Neutrophil (primary cell): ENCODE results near the gene MAEA.
"Not testable (repeated sequence)": the region's sequence is repeated elsewhere in the genome, so short reads cannot be mapped to it uniquely, and the experiment has no call there.

Source experiments
- H3K27ac ChIP-seq: fragments of 200-600 bp; sonication (generic); 2 replicates; pipeline ENCODE4 v1.5.1; 2016; ENCODE audit warnings: mild to moderate bottlenecking, moderate library complexity
- H3K27me3 ChIP-seq: fragments of 200-600 bp; sonication (generic); 2 replicates; pipeline ENCODE4 v1.6.0; 2016; ENCODE audit warnings: mild to moderate bottlenecking
- H3K36me3 ChIP-seq: fragments of 200-600 bp; sonication (generic); 2 replicates; pipeline ENCODE4 v1.5.1; 2017
- H3K4me1 ChIP-seq, 2 experiments: fragments of 200-600 bp in 1 of 2; sonication (generic) in 1 of 2; 1 replicate in 1 of 2; 2 replicates in 1 of 2; pipeline versions ENCODE4 v1.5.1 to v1.6.1; 2013 to 2016; ENCODE audit warnings: low read depth in 1 of 2, low read length in 1 of 2, mild to moderate bottlenecking in 1 of 2, moderate library complexity in 1 of 2; ENCODE audit not compliant: control insufficient read depth in 1 of 2, insufficient read depth in 1 of 2
- H3K4me3 ChIP-seq, 2 experiments: fragments of 200-600 bp in 1 of 2; sonication (generic) in 1 of 2; 1 replicate in 1 of 2; 2 replicates in 1 of 2; pipeline ENCODE4 v1.5.1; 2013 to 2016; ENCODE audit warnings: low read depth in 1 of 2, low read length in 1 of 2, mild to moderate bottlenecking in 1 of 2, moderate library complexity in 1 of 2
- H3K9me3 ChIP-seq: fragments of 200-600 bp; sonication (generic); 2 replicates; pipeline ENCODE4 v1.5.1; 2016
- TF ChIP-seq, protein P1 (sequence below): fragments of 200-600 bp; sonication (generic); IDR thresholded peaks from 2 replicates; pipeline ENCODE4 v1.5.1; 2016; ENCODE audit warnings: antibody characterized with exemption

Gene MAEA

DNA sequence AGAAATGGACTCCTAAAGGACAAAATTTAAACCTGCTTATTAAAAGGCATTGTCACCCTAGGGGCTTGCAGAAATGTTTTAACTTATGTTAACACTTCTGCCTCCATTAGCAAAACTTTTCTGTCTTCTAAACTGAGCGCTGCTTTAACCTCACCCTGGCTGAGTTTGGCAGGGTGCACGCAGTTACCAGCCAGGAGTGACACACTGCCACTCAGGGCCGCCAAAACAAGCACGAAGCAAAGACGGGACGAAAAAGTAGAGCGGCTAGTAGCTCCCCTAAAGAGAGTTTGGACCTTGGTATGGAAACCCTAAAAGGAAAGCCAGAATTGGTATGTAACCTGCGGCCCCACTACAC is 33.6 kb downstream of the MAEA start:
- TF ChIP-seq, protein P1, sequence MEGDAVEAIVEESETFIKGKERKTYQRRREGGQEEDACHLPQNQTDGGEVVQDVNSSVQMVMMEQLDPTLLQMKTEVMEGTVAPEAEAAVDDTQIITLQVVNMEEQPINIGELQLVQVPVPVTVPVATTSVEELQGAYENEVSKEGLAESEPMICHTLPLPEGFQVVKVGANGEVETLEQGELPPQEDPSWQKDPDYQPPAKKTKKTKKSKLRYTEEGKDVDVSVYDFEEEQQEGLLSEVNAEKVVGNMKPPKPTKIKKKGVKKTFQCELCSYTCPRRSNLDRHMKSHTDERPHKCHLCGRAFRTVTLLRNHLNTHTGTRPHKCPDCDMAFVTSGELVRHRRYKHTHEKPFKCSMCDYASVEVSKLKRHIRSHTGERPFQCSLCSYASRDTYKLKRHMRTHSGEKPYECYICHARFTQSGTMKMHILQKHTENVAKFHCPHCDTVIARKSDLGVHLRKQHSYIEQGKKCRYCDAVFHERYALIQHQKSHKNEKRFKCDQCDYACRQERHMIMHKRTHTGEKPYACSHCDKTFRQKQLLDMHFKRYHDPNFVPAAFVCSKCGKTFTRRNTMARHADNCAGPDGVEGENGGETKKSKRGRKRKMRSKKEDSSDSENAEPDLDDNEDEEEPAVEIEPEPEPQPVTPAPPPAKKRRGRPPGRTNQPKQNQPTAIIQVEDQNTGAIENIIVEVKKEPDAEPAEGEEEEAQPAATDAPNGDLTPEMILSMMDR, result no peak
- no peak overlapping the region for H3K4me3 ChIP-seq
- H3K36me3 ChIP-seq, result peaks cover 75% of the 10 kb centered on the region
- H3K27me3 ChIP-seq, result no peaks in the 10 kb centered on the region
- H3K4me1 ChIP-seq, result no peaks in the 10 kb centered on the region
- H3K9me3 ChIP-seq, result no peaks in the 10 kb centered on the region
- H3K27ac ChIP-seq, result no peak overlapping the region

DNA sequence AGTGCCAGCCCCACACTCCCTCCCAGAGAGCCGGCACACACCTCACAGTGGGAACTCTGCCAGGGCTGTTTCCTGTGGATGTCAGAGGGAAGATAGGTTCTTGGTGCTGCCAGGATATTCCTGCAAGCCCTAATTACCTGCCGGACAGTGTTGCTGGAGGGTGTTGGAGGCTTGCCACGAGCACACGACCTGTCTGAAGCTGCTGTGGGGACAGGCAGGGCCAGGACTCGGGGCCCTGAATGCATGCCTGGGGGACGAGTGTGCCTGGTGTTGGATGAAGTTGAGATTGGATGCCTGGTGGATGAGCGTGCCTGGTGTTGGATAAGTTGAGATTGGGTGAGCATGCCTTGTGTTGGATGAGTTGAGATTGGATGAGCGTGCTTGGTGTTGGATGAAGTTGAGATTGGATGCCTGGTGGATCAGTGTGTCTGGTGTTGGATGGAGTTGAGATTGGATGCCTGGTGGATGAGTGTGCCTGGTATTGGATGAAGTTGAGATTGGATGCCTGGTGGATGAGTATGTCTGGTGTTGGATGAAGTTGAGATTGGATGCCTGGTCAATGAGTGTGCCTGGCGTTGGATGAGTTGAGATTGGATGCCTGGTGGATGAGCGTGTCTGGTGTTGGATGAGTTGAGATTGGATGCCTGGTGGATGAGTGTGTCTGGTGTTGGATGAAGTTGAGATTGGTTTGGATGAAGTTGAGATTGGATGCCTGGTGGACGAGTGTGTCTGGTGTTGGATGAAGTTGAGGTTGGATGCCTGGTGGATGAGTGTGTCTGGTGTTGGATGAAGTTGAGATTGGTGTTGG is 34.1 kb downstream of the MAEA start:
- Histone ChIP-seq H3K27ac (no peak overlapping the region), H3K9me3 (no peaks in the 10 kb centered on the region), H3K4me1 (no peaks in the 10 kb centered on the region), H3K27me3 (no peaks in the 10 kb centered on the region), H3K36me3 (peaks cover 75% of the 10 kb centered on the region), H3K4me3 (no peak overlapping the region)
- TF ChIP-seq, protein P1, result no peak

DNA sequence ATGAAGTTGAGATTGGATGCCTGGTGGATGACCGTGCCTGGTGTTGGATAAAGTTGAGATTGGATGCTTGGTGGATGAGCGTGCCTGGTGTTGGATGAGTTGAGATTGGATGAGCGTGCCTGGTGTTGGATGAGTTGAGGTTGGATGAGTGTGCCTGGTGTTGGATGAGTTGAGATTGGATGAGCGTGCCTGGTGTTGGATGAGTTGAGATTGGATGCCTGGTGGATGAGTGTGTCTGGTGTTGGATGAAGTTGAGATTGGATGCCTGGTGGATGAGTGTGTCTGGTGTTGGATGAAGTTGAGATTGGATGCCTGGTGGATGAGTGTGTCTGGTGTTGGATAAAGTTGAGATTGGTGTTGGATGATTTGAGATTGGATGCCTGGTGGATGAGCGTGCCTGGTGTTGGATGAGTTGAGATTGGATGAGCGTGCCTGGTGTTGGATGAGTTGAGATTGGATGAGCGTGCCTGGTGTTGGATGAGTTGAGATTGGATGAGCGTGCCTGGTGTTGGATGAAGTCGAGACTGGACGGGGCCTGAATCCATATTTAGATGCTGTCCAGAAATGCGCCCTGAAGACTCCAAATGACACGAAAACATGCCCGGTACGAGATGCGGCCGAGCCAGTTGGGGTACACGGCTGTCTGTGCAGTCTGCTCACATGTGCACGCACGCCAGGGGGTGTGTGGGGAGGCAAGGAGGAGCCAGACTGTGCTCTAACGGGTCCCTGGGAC is 34.9 kb downstream of the MAEA start:
- peaks cover 77% of the 10 kb centered on the region for H3K36me3 ChIP-seq
- not testable (repeated sequence) for H3K4me1 ChIP-seq

DNA sequence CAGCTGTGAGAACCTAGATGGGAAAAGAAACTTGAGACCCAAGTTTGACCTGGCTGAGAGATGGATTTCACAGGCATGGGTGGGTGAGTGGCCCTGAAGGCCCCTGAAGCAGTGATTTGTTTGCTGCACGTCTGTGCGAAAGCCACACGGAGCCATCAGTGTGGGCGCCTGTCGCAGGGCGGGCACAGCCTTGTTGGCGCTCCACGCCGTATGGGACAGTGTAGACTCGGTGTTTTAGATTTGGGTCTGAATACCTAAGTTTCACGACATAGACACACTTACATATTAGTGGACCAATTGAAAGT is 35.4 kb downstream of the MAEA start:
- TF ChIP-seq, protein P1, result no peak
- no peak overlapping the region for H3K27ac ChIP-seq
- H3K4me1 ChIP-seq, result no peaks in the 10 kb centered on the region
- peaks cover 82% of the 10 kb centered on the region for H3K36me3 ChIP-seq
- no peaks in the 10 kb centered on the region for H3K9me3 ChIP-seq
- H3K4me3 ChIP-seq, result no peak overlapping the region
- H3K27me3 ChIP-seq, result no peaks in the 10 kb centered on the region

More for the DNA sequence above, 34.9 kb downstream of the MAEA start:
- not testable (repeated sequence) for H3K4me3 ChIP-seq, H3K9me3 ChIP-seq, H3K27ac ChIP-seq, H3K27me3 ChIP-seq

- Histone ChIP-seq H3K27ac (peak overlapping the region; percentile 11), H3K4me3 (no peak overlapping the region), H3K27me3 (no peaks in the 10 kb centered on the region), H3K36me3 (peaks cover 88% of the 10 kb centered on the region), H3K9me3 (no peaks in the 10 kb centered on the region), H3K4me1 (no peaks in the 10 kb centered on the region)
- TF ChIP-seq, protein P1, result no peak
Observed at GRCh38 chr4:1325681-1326635, 36.3 kb downstream of the MAEA start.
